ENCODE results near the gene OBSCN. TPM values are rescaled to one million over a fixed set of nuclear protein-coding genes. Genes with fewer than 3 reads are reported as not detected.
A peak's percentile ranks its signal among the peaks of the same experiment; 100 is the strongest.

Gene OBSCN
- total and polyA plus RNA-seq, 12 donors, result 176 to 639 (median 407) TPM

DNA sequence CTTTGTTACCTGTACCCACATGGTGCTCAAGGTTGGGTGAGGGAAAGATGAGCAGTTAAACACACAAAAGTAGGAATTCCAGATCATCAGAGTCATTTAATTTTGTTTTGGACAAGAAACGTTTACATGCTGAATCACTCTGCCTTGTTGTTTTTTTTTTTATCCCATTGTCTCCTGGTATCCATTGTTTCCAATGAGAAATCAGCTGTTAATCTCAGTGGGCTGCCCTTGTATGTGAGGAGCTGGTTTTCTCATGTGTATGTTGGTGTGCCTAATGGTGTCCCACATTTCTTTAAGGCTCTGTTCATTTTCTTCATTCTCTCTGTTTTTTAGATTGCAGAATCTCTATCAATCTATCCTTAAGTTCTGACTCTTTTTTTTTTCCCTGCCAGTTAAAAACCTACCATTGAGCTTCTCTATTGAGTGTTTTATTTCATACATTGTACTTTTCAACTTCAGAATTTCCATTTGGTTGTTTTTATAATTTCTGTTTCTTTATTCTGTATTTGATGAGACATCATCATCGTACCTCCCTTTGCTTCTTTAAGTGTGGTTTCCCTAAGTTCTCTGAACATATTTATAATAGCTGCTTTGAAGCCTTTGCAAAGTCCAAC is 8.8 kb upstream of the OBSCN start:
- ATAC-seq (no peak), DNase-seq (no peak)
- WGBS, 2 donors, result 68 to 71% methylated on average over 2 of the region's 2 CpGs
- intact Hi-C loops (cut with DNase I), result no loop called here
- peaks cover 0 to 27% (median 12%) of the 10 kb centered on the region in 11 donors for H3K9me3 ChIP-seq
- H3K27me3 ChIP-seq, result no peaks in the 10 kb centered on the region
- H3K4me1 ChIP-seq, result peaks cover 0 to 7% (median 0%) of the 10 kb centered on the region in 9 donors
- TF ChIP-seq, protein P1, sequence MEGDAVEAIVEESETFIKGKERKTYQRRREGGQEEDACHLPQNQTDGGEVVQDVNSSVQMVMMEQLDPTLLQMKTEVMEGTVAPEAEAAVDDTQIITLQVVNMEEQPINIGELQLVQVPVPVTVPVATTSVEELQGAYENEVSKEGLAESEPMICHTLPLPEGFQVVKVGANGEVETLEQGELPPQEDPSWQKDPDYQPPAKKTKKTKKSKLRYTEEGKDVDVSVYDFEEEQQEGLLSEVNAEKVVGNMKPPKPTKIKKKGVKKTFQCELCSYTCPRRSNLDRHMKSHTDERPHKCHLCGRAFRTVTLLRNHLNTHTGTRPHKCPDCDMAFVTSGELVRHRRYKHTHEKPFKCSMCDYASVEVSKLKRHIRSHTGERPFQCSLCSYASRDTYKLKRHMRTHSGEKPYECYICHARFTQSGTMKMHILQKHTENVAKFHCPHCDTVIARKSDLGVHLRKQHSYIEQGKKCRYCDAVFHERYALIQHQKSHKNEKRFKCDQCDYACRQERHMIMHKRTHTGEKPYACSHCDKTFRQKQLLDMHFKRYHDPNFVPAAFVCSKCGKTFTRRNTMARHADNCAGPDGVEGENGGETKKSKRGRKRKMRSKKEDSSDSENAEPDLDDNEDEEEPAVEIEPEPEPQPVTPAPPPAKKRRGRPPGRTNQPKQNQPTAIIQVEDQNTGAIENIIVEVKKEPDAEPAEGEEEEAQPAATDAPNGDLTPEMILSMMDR (IDR thresholded peaks at IDR 0.05), result no peak
- H3K27ac ChIP-seq, result peak overlapping the region in 2 of 10 donors; percentile 75 to 82
- no peak overlapping the region for H3K4me3 ChIP-seq
- no peaks in the 10 kb centered on the region for H3K36me3 ChIP-seq

DNA sequence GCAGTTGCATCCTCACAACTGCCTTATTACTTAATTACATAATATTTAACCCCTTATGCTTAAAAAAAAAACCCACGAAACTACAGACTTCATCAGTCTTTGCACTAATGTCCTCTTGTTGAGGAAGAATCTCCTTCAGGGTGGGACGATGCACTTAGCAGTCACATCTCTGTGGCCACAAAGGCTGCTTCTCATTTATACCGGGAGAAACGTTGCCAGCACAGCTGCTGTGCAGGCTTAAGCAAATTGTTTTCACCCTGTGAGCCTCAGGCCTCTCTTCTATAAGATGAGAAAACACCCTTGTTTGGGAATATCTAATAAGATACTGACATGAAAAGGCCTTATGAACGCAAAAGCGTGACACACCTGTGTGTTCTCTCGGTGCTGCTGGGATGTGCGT is 2.9 kb upstream of the OBSCN start:
- H3K27me3 ChIP-seq, result peaks cover 0 to 3% (median 0%) of the 10 kb centered on the region in 7 donors
- intact Hi-C loops (cut with DNase I), result loop anchor here in 6 of 10 donors (5.0 to 10.0 kb wide), 2 partner anchors 38 to 70 kb away; partner anchors contain the start of gene IBA57 (in 5 of the 6)
- peaks cover 0 to 6% (median 0%) of the 10 kb centered on the region in 11 donors for H3K9me3 ChIP-seq
- no peak overlapping the region for H3K27ac ChIP-seq
- H3K36me3 ChIP-seq, result no peaks in the 10 kb centered on the region
- H3K4me1 ChIP-seq, result peaks cover 3 to 30% (median 20%) of the 10 kb centered on the region in 9 donors
- H3K4me3 ChIP-seq, result no peak overlapping the region
- DNase-seq (no peak), ATAC-seq (no peak)
- TF ChIP-seq, protein P1 (IDR thresholded peaks at IDR 0.05), result no peak
- WGBS, 2 donors, result 71 to 76% methylated on average over 8 of the region's 8 CpGs

DNA sequence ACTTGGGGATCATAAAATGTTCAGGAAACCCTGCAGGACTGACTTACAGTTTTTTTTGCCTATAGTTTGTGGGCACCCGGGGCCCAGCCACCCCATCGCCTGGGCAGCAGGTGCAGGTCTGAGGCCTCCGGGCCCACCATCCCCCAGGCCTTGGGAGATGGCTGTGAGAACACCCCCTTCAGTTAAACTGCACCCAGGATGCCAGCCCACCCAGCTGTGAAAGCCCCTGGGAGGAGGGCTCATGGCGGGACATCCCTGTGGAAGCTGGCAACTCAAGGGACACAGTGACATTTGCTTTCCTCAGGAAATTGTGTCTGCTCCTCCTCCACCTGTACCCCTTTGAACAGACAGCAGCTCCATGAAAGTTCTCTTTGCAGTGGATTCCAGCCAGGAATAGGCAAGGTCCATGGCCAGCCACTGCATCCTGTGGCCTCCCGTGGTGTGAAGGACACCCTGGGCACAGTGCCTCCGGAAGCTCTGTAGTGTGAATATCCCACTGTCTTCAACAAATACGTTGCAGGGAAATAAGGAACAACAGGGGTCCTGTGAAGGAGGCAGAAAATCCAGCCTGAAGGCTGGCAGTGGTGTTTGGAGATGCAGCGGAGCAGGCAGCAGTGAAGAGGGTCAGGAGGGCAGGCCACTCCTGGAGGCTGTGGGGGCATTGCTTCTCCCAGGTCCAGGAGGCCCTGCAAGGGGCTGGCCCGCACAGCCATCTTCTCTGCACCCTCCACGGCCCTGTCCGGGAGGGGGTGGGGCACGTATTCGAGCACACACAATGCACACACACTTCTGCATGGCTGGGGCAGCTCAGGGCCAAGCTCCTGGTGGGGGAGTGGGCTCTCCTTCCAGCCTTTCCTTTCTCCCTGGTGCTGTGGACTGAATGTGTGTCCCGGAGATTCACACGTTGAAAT is 2.1 kb upstream of the OBSCN start:
- TF ChIP-seq, protein P1 (IDR thresholded peaks at IDR 0.05), result no peak
- Histone ChIP-seq H3K9me3 (no peaks in the 10 kb centered on the region), H3K36me3 (no peaks in the 10 kb centered on the region), H3K4me1 (peaks cover 3 to 36% (median 22%) of the 10 kb centered on the region in 9 donors), H3K4me3 (no peak overlapping the region), H3K27ac (peak overlapping the region in 6 of 10 donors; percentile 92 to 100 (median 97)), H3K27me3 (peaks cover 0 to 3% (median 0%) of the 10 kb centered on the region in 7 donors)
- intact Hi-C loops (cut with DNase I), result loop anchor here in 6 of 10 donors (5.0 to 10.0 kb wide), 2 partner anchors 38 to 71 kb away; partner anchors contain the start of gene IBA57 (in 5 of the 6)
- DNase-seq (no peak), ATAC-seq (no peak)
- WGBS, 2 donors, result 42 to 50% methylated on average over 15 of the region's 15 CpGs
